GM21423 (cell line): ENCODE measurements around the gene DDX23.

ENCODE experiments used
- ATAC-seq: cut with Tn5 transposase; IDR thresholded peaks from one replicate; pipeline ENCODE4 v1.9.1; 2021; ENCODE audit warnings: mild to moderate bottlenecking, moderate library complexity; ENCODE audit not compliant: unreplicated experiment

DDX23 gene

DNA sequence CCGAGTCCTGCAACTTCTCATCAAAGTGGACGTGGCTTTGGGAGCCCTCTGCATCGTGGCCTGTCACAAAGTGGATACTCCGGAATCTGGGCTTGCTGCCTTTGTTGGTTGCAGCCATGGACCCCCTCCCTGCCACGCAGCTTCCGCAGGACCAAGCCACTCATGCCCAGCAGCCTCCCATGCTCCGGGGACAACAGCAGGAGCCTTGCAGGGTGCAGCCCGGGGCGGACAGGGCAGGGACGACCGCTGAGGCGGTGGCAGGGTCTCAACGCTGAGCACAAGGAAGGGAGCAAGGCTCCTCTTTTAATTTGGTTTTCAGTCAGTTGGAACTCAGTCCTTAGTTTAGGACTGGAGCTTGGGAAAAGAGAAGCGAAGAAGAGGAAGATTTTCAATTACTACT lies 51.0 kb downstream of the DDX23 start:
- no peak for ATAC-seq

DNA sequence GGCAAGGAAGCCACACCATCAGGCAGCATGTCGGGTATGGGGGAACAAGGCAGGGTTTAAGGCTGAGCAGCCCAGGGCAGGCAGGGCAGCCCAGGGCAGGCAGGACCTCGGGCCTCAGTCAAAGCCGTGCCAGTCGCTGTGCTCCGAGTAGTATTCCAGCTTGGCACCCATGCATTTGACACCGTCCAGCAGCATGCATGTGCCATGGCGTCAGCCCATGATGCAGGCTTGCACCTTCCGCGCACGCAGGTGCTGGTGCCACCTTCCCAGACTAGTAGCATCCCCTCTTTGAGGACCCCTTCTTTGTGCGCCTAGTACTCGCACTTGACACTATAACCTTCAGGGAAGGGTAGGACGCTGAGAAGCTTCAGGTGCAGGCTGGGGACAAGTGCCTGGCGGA lies 51.5 kb downstream of the DDX23 start:
- ATAC-seq: no peak

DNA sequence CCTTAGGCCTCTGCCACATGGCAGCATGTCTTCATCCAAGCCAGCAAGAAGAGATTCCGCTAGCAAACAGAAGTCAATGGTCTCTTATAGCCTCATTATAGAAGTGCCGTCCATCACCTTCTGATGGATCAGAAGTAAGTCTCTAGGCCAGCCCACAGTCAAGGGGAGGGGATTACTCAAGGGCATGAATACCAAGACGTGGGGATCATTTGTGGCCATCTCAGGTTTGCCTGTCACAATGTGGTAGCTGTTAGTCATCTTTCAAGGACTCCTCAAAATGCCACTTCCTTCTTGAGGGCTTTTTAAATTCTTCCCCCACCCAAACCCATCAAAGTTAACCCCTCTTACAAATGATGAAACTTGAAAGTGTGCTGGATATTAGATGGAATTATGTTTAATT lies 55.0 kb downstream of the DDX23 start:
- no peak for ATAC-seq

DNA sequence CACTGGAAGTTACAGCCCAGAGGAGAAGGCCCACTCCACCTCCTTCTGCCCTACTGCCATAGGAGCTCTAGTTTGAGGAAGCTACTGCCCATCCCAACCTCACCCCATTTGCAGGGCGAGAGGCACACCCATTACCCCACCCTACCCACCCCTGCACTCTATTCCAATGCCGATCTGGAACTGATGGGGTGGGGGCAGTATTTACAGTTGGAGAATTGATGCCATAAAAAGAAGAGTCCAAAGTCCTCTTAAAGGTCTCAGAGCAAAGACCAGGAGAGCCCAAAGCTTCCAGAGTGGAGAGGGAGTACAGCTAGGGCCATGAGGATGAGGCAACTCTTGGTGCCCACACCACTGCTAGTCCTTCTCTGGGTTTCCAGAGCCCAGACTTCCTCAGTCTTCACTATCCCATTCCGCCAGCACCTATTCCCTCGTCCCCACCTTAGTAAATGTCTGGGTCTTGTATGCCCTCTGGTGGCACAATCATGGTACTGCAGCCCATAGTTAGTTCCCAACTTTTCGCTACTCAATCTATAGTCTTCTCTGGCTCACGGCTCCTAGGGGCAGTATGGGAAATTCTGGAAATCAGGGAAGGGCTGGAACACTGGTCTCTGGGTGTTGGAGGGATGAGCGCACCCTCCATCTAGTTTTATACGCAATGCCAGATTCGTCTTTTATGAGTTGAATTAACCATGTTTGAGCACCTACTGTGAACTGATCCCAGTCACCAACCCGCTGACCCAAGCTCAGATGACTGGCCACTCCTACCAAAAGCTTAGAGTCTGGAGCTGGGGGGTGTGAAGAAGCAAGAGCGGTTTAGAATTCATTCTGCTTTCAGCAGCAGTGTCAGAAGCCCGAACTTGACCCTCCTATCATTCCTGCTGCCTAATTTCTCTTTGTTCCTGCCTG lies 56.2 kb downstream of the DDX23 start:
- ATAC-seq: peak; percentile 48

DNA sequence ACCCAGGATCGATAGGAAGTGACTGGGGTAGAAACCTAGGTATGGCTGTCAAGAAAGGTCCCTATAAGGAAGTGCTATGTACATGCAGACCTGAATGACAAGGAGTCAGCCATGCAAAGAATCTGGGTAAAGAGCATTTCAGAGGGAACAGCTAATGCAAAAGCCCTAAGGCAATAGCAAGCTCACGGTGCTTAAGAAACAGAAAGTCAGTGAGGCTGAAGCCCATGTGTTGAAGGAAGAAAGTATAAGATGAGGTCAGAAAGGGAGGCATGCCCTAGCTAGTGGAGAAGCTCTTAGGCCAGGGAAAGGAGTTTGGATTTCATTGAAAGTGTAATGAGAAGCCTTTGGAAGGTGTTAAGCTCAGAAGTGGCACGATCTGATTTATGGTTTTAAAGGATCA lies 57.1 kb downstream of the DDX23 start:
- no peak for ATAC-seq

DNA sequence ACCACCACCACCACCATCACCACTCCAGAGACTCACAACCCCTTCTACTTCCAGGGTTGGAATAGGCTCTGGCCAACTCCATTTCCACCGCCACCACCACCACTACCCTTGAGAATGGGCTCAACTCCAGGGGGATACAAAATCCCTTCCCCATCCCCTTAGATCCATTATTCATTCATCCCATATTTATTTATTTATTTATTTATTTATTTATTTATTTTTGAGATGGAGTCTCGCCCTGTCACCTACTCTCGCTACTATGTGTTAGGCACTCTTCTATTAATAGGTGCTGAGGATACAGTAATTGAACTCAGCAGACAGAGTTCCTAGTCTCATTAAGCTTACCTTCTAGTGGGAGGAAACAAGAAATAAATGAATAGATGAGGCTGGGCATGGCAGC lies 58.3 kb downstream of the DDX23 start:
- no peak for ATAC-seq

DNA sequence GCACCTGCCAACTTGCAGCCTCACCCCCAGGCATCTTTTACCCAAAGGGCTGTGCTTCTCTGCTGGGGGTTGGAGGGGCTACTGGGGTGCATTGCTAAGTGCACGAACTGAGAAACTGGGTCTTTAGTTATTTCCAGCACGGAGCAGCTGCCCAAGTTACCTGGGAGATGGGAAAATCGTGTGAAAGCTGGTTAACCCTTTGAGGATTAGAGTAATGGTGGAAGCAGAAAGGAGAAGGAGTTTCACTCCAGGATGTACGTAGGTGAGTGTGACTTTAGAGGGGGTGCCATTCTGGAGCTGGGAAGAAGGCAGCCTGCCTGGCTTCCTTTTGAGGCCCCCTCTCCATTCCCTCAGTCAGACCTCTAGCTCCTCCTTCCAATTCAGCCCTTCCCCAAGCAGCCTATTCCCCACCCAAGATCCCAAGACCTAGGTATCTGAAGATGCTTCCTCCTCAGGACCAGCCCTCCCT lies 62.1 kb downstream of the DDX23 start:
- ATAC-seq: no peak

DNA sequence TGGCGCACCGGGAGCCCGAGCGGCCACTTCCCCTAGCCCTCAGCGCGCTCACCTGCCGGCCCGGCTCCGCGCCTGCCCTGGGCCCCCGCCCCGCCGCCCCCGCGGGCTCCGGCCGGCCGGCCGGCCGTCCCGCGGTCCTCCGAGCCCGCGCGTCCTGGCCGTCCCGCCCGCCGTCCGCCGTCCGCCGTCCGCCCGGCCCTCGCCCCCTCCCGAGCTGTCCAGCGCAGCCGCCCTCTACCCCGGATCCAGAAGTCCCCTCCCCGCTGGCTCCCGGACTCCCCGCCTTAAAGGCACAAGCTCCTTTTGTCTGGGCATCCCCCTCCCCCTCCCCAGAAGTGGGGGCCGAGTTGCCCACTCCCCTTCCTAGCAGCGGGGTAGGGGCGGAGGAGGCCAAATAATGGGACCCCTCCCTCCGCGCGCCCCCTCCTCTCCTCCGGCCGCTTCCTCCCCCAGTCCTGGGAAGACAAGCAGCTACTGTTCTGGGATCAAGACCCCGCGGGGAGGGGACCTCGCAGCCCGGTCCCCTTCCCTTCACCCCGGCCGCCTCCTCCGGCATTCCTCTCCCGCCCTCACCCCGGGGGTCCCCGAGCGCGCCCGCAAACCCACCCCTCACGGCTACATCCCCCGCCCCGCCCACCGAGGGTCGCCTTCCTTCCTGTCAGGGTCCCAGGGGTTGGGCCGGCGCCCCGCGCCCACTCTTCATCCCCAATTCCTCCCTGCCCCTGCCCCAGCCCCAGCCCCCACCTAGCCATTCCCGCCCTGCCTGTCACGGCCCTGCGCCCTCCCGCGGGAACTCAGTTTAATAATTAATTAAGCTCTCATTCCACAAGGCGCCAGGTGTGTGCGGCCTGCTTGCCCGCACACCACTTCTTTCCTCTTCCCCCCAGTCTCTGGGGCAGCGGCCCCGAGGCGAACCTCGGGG lies 62.8 kb downstream of the DDX23 start, which contains the start of gene ADCY6:
TSS of gene ADCY6 (minus strand) at position 236 of the 922 bp plus-strand sequence. CDS start 5,655 bp downstream, outside the sequence.
- peak; percentile 64 for ATAC-seq

DNA sequence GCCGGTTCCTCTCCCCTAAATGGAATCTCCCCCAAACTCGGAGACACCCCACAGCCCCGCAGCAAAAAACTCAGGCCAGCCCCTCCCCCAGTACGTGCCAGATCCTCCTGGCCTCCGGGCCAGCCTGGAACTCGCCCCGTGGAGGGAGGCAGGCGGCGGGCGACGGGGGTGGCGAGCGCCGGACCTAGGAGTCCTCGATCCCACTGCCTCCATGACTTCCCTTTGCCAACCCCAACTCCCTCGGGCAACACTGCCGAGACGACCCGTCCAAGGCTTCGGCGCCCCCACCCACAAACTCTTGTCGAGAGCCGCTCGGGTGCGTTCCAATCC lies 63.5 kb downstream of the DDX23 start:
- ATAC-seq: no peak

DNA sequence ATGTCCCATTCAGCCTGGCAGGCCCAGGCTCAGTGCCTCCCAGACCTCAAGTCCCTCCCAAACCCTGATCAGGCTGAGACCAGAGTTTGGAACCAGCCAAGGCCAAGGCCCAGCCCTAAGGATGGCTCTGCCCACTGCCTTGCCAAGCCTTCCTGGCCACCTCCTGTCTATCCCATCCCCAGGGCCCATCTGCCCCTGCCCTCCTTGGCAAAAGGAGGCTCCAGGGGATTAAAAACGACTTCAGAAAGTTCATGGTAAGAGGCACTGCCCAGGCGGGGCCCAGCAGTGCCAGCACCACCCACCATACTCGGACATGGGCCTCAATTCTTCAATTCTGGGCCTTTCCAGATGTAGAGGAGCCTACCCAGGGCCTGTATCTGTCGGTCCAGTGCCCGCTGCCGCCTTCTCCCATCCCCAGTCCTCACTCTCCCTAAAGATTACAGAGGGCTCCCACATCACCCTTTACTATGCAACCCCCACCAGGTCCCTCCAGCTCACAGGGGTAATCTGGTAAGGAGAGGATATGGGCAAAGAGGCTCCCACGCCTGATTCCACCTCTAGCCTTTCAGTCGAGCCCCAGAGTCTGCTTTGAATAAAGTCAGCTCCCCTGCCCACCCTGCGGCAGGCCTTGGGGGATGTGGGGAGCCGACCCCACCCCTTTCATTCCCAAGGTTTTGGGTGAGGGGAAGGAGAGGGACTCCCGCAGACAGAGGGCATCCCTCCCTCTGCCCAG lies 64.0 kb downstream of the DDX23 start:
- no peak for ATAC-seq

DNA sequence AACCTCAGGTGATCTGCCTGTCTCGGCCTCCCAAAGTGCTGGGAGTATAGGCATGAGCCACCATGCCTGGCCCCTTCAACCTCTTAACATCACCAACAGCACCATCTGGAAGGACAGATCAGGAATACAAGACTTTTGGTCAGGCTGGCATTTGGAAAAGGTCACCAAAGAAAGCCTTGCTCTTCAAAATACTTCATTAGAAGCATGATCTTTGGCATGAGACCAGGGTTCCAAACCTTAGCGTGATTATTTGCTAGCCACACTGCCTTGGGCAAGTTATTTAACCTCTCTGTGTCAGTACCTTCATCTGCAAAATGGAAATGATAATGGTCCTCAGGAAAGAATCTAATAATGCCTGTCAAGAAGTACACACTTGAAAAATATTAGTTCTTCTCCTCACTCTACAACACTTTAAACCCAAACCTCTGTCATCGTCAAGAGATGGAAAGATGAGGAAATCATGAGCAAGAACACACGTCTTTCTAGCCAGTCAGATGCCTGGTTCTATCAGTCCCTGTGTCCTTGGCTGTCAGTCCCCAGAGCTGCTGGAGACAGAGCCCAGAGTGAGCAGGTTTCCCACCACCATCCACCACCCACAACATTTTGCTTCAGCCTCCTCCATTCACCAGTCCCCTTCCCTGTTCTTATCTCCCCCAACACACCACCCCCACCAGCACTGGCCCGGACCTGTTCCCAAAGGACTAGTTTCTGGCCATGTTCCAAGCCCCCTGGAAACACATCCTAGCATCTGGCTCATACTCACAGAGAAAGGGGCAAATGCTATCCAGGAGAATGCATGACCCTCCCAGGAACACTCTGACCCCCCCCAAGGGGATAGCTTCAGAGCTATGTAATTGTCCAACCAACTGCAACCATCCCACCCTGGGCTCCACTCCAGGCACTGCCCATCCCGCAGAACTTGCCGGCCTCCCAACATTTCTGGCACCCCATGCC lies 65.1 kb downstream of the DDX23 start:
- ATAC-seq: no peak

DNA sequence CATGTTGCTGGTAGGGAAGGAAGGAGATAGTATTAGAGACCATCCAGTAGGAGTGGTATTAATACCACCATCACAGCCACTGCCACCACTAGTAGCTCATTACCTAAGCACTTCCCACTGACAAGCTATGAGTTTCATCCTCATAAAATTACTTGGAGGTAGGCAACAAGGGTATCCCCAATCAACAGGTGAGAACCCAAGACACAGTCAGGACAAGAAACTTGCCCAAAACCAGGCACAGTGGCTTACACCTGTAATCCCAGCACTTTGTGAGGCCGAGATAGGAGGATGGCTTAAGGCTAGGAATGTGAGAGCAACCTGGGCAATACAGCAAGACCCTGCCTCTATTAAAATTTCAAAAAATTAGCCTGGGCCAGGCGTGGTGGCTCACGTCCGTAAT lies 68.5 kb downstream of the DDX23 start:
- ATAC-seq: no peak

DNA sequence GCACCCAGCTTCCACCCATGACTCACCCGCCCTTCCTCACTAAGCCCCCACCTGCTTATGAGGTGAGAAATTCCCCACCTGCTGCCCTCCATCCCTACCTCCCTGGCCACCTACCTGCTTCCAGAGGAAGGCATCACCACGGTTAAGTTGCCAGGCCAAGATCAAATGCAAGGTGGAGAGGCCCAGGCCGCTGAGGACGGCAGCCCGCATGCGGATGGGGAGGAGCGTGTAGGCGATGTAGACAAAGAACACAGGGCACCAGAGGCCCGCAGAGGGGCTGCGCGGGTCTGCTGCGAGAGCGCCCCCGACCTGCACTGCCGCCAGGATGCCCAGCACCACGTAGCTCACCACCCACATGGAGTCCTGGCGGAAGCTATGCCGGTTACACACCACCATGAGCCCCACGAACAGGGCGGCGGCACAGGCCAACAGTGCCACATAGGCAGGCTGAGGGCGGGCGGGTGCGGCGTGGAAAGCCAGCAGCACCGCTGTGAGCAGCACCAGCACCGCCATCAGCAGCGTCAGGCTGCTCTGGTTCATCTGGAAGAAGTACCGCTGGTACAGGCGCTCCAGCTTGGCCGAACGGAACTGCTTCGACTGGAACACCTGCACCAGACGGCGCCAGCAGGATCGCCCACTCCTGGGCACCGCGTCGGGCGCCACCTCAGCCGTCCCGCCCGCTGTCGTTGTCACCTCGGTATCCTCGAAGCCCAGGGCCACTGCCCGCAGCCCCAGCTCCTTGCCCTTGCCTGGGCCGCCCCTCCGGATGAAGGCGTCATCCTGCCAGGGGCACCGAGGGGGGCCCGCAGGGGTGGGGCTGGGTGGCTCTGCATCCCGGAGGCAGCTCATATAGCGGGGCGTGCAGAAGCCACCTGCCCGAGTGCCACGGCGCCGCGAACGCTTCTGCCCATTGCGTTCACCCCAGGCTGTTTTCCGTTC lies 69.2 kb downstream of the DDX23 start:
- no peak for ATAC-seq

DNA sequence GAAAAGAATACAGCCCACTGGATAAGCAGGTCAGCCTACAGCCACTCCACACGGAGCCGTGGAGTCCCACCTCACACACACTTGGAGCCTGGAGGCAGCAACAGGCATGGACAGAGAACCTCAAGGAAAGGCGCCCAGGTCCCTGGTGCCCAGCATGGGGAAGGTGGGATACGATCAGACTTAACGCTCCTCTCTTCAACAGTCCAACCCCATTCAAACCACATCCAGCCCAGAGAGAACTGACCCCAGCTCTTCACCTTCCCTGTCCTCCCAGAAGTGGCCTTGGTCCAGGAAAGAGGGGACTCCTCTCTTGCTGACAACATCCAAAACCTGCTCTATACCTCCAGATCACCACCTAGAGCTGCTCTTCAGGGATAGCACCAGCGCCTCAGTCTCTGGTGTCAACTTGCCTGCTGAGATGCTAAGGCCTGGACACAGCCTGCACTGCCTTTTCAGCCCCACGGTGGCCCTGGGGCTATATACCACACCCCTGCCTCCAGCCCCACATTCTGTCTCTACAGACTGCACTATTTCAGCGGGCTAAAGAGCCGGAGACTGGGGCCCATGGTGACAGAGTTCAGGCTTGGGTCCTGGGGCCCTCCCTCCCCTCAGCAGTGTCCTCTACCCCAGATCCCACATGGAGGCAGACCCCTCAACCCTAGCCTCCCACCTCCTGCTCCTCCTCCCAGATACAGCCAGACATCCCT lies 70.1 kb downstream of the DDX23 start:
- ATAC-seq: no peak

DNA sequence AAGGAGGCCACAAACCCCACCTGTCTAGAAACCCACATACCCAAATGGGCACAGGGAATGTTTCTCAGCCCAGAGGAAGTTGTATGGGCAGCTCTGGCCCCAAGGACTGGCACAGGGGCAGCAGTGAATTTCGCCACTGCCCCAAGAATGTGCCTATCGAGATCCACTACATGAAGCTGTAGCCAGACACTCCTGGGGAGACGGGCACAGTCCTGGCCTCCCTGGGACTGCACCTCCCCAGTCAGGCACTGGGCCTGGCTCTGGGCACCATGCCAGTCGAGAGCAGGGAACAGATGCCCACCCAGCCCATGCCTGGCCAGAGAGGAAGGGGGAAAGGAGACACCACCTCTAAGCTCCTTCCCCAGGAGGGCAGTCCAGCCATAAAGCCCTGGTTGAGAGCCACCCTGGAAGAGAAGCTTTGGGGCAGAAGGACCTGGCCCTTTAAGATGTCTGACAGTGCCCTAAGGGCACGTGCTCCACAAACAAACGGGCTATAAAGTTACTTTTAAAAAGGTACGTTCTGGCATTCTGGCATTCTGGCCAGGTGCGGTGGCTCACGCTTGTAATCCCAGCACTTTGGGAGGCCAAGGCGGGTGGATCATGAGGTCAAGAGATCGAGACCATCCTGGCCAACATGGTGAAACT lies 71.5 kb downstream of the DDX23 start:
- no peak for ATAC-seq

DNA sequence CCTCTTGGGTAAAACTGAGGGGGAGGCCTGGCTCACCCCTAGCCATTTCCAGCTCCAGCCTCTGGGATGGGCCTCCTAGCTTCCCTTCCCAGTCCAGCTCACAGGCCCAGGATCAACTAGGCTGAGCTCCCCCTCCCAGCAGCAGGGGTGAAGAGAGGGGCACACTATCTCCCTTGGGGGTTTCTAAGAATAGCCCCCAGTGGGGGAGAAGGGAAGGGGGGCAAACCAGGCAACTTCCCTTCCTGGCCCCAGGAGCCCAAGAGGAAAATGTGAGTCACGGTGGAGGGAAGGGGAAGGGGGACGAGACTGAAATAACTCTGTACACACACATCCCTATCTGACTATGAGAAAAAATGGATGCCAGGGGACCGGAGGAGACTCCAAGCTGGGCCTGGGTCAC lies 72.1 kb downstream of the DDX23 start:
- no peak for ATAC-seq
